ENCODE measurements around the gene ZNF286A.
A peak's percentile ranks its signal among the peaks of the same experiment; 100 is the strongest.
"Not testable (repeated sequence)": the region's sequence is repeated elsewhere in the genome, so short reads cannot be mapped to it uniquely, and the experiment has no call there.

The ZNF286A gene

DNA sequence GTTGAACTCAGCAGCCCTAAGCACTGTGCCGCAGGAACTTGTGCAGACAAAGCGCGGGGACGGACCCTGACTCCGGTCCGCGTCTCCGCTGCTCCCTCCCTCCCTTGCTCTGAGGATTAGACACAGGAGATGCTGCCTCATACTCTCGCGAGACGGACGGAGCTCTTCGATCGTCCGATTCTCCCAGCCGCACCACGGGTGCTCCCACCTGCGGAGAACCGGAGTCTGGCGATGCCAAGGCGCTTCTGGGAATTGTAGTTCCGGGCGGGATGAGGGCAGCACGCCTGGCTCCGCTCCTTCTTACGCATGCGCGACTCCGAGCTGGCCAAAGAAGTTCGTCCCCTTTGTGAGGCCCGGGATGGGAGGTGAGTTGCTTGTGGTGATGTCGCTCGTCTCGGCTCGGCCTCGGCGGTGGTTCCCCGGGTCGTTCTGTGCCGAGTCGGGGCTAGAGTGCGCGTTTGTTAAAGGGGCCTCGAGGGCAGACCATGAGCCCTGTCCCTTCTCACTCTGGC, at the start of gene ZNF286A:
Gene ZNF286A (plus strand): TSS at position 340 of the 512 bp plus-strand sequence. CDS start 578 bp downstream, outside the sequence.
- CTCF ChIA-PET, POLR2A ChIA-PET: not testable (repeated sequence)
- peak; percentile 92 for DNase-seq (ENCODE audit: extremely low spot score)

DNA sequence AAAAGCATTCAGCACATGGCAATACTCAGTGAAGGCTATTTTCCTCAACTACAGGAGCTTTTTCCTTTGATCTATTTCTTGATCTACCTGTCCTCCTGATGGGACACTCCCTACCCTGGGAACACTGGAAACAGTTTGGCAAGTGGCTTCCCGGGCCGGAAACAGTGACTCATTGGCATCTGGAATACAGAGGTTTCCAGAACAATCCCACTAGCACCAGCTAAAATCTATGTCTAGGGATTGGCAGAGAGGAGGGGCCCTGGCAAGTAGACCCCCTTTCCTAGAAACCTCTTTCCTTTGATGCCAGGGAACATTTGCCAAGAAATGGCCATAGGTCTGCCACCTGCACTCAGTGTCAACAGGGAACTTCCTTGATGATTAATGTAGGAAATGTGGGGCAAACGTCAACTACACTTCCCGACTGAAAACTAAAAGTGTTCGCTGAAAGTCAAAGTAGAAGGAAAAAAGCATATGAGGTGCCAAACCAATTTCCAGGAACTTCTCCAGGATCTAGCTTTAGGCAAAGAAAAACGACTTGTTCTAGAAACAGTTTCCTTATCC, 49.6 kb upstream of the ZNF286A start:
- ChIA-PET POLR2A (no interaction called here), CTCF (interaction anchor here (0.8 kb wide), 1 partner anchor 12 kb away, joined by 3 read pairs; no protein-coding TSS in a partner anchor)
- DNase-seq (ENCODE audit: extremely low spot score) = no peak
- TF ChIP-seq, protein P1, sequence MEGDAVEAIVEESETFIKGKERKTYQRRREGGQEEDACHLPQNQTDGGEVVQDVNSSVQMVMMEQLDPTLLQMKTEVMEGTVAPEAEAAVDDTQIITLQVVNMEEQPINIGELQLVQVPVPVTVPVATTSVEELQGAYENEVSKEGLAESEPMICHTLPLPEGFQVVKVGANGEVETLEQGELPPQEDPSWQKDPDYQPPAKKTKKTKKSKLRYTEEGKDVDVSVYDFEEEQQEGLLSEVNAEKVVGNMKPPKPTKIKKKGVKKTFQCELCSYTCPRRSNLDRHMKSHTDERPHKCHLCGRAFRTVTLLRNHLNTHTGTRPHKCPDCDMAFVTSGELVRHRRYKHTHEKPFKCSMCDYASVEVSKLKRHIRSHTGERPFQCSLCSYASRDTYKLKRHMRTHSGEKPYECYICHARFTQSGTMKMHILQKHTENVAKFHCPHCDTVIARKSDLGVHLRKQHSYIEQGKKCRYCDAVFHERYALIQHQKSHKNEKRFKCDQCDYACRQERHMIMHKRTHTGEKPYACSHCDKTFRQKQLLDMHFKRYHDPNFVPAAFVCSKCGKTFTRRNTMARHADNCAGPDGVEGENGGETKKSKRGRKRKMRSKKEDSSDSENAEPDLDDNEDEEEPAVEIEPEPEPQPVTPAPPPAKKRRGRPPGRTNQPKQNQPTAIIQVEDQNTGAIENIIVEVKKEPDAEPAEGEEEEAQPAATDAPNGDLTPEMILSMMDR (IDR thresholded peaks at IDR 0.05; ENCODE audit: control extremely low read depth, extremely low read depth, low read depth, missing control alignments) = no peak

GRCh38 chr17:15650741-15651582, 48.6 kb upstream of the ZNF286A start:
- POLR2A ChIA-PET = no interaction called here

GRCh38 chr17:15651583-15652110, 47.9 kb upstream of the ZNF286A start:
- TF ChIP-seq, protein P1 (IDR thresholded peaks at IDR 0.05; ENCODE audit: control extremely low read depth, extremely low read depth, low read depth, missing control alignments) = no peak
- peak; percentile 45 for DNase-seq (ENCODE audit: extremely low spot score)
- POLR2A ChIA-PET = no interaction called here
- CTCF ChIA-PET = no interaction called here

More at GRCh38 chr17:15650741-15651582, 48.6 kb upstream of the ZNF286A start:
- TF ChIP-seq, protein P1 (IDR thresholded peaks at IDR 0.05; ENCODE audit: control extremely low read depth, extremely low read depth, low read depth, missing control alignments) = no peak
- DNase-seq (ENCODE audit: extremely low spot score) = peak; percentile 7
- CTCF ChIA-PET = no interaction called here

DNA sequence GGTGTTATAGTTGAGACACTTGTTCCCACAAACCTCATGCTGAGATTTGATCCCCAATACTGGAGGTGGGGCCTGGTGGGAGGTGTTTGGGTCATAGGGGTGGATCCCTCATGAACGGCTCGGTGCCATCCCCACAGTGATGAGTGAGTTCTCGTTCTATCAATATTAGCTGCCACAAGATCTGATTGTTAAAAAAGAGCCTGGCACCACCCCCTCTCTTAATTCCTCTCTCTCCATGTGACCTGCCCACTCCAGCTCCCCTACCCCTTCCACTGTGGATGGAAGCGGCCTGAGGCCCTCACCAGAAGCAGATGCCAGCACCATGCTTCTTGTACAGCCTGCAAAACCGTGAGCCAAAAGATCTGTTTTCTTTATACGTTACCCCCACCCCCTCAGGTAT, 46.6 kb upstream of the ZNF286A start:
- DNase-seq (ENCODE audit: extremely low spot score) = no peak
- POLR2A ChIA-PET = no interaction called here
- CTCF ChIA-PET = no interaction called here
- TF ChIP-seq, protein P1 (IDR thresholded peaks at IDR 0.05; ENCODE audit: control extremely low read depth, extremely low read depth, low read depth, missing control alignments) = no peak

GRCh38 chr17:15654401-15654800, 45.2 kb upstream of the ZNF286A start:
- DNase-seq (ENCODE audit: extremely low spot score); POLR2A ChIA-PET; CTCF ChIA-PET: not testable (repeated sequence)

GRCh38 chr17:15654886-15655561, 44.5 kb upstream of the ZNF286A start:
- TF ChIP-seq, protein P1 (IDR thresholded peaks at IDR 0.05; ENCODE audit: control extremely low read depth, extremely low read depth, low read depth, missing control alignments) = no peak
- ChIA-PET POLR2A (interaction anchor here (0.6 kb wide), 1 partner anchor 355 kb away, joined by 5 read pairs; no protein-coding TSS in a partner anchor), CTCF (no interaction called here)
- DNase-seq (ENCODE audit: extremely low spot score) = no peak
